ENCODE measurements around the gene ADAMTS15. TPM values are rescaled to one million over a fixed set of nuclear protein-coding genes. Genes with fewer than 3 reads are reported as not detected.
A peak's percentile ranks its signal among the peaks of the same experiment; 100 is the strongest.

ADAMTS15 gene
- total RNA-seq, 2 experiments from 2014 or later = 0.08 to 0.11 TPM

GRCh38 chr11:130428316-130429119 is 19.9 kb upstream of the ADAMTS15 start, which contains the start of gene ADAMTS8:
Gene ADAMTS8 (minus strand): TSS chr11:130428609. CDS start chr11:130428286, 323 bp downstream.
- peaks cover 51 to 54% of the 10 kb centered on the region in 2 experiments for H3K27me3 ChIP-seq (ENCODE audit: control insufficient read depth in 1 of 2, insufficient read depth in 2 of 2, low read length in 2 of 2)
- H3K36me3 ChIP-seq (ENCODE audit: insufficient read depth, low read length) = no peaks in the 10 kb centered on the region
- peak within 1 kb of the TSS; percentile 30 for H3K4me3 Mint-ChIP-seq
- TF ChIP-seq CTCF (IDR thresholded peaks at IDR 0.05) = no peak
- ATAC-seq (ENCODE audit: poor library complexity) (no peak), DNase-seq (no peak)
- peaks cover 0 to 6% of the 10 kb centered on the region in 2 experiments for H3K9me3 ChIP-seq (ENCODE audit: control insufficient read depth in 1 of 2, insufficient read depth in 1 of 2, low read length in 2 of 2)
- H3K4me1 Mint-ChIP-seq (ENCODE audit: low read depth) = peaks cover 7% of the 10 kb centered on the region
- no peak within 1 kb of the TSS for H3K27ac ChIP-seq (ENCODE audit: low read depth in 1 of 2, low read length in 2 of 2)
- POLR2A ChIA-PET = no interaction called here
- H3K36me3 Mint-ChIP-seq (ENCODE audit: low read depth) = no peaks in the 10 kb centered on the region
- H3K4me1 ChIP-seq (ENCODE audit: insufficient read depth, low read length) = no peaks in the 10 kb centered on the region
- CTCF ChIA-PET = no interaction called here
- peaks cover 63% of the 10 kb centered on the region for H3K27me3 Mint-ChIP-seq
- intact Hi-C loops (cut with DNase I, micrococcal nuclease) = no loop called here
- H3K9me3 Mint-ChIP-seq = no peaks in the 10 kb centered on the region
- H3K27ac Mint-ChIP-seq = no peak within 1 kb of the TSS
- no peak within 1 kb of the TSS for H3K4me3 ChIP-seq (ENCODE audit: low read length)

GRCh38 chr11:130429120-130429681 is 19.2 kb upstream of the ADAMTS15 start:
- POLR2A ChIA-PET = no interaction called here

GRCh38 chr11:130429983-130430382 is 18.5 kb upstream of the ADAMTS15 start:
- peaks cover 0 to 6% of the 10 kb centered on the region in 2 experiments for H3K9me3 ChIP-seq (ENCODE audit: control insufficient read depth in 1 of 2, insufficient read depth in 1 of 2, low read length in 2 of 2)
- no peak overlapping the region for H3K4me3 Mint-ChIP-seq
- H3K27ac Mint-ChIP-seq = no peak overlapping the region
- DNase-seq (no peak), ATAC-seq (ENCODE audit: poor library complexity) (no peak)
- no peaks in the 10 kb centered on the region for H3K36me3 ChIP-seq (ENCODE audit: insufficient read depth, low read length)
- no peaks in the 10 kb centered on the region for H3K36me3 Mint-ChIP-seq (ENCODE audit: low read depth)
- H3K9me3 Mint-ChIP-seq = no peaks in the 10 kb centered on the region
- no peak overlapping the region for H3K4me3 ChIP-seq (ENCODE audit: low read length)
- intact Hi-C loops (cut with DNase I, micrococcal nuclease) = loop anchor here in 1 of 2 experiments (2.0 to 10.0 kb wide), 2 partner anchors 217 to 465 kb away; no protein-coding TSS in a partner anchor
- POLR2A ChIA-PET = no interaction called here
- CTCF ChIA-PET = no interaction called here
- peaks cover 7% of the 10 kb centered on the region for H3K4me1 Mint-ChIP-seq (ENCODE audit: low read depth)
- H3K4me1 ChIP-seq (ENCODE audit: insufficient read depth, low read length) = no peaks in the 10 kb centered on the region
- no peak overlapping the region for H3K27ac ChIP-seq (ENCODE audit: low read depth in 1 of 2, low read length in 2 of 2)
- no peak for TF ChIP-seq CTCF (IDR thresholded peaks at IDR 0.05)
- peaks cover 46 to 48% of the 10 kb centered on the region in 2 experiments for H3K27me3 ChIP-seq (ENCODE audit: control insufficient read depth in 1 of 2, insufficient read depth in 2 of 2, low read length in 2 of 2)
- H3K27me3 Mint-ChIP-seq = peaks cover 53% of the 10 kb centered on the region

More at GRCh38 chr11:130429120-130429681, 19.2 kb upstream of the ADAMTS15 start:
- Histone ChIP-seq H3K4me1 (ENCODE audit: insufficient read depth, low read length) (no peaks in the 10 kb centered on the region), H3K4me3 (ENCODE audit: low read length) (no peak overlapping the region), H3K36me3 (ENCODE audit: insufficient read depth, low read length) (no peaks in the 10 kb centered on the region), H3K27me3 (ENCODE audit: control insufficient read depth in 1 of 2, insufficient read depth in 2 of 2, low read length in 2 of 2) (peaks cover 47 to 49% of the 10 kb centered on the region in 2 experiments), H3K27ac (ENCODE audit: low read depth in 1 of 2, low read length in 2 of 2) (no peak overlapping the region), H3K9me3 (ENCODE audit: control insufficient read depth in 1 of 2, insufficient read depth in 1 of 2, low read length in 2 of 2) (peaks cover 0 to 6% of the 10 kb centered on the region in 2 experiments)
- Mint-ChIP-seq H3K27ac (no peak overlapping the region), H3K27me3 (peaks cover 61% of the 10 kb centered on the region), H3K4me1 (ENCODE audit: low read depth) (peaks cover 7% of the 10 kb centered on the region), H3K4me3 (peak overlapping the region; percentile 30), H3K9me3 (no peaks in the 10 kb centered on the region), H3K36me3 (ENCODE audit: low read depth) (no peaks in the 10 kb centered on the region)
- CTCF ChIA-PET = no interaction called here
- no peak for DNase-seq
- TF ChIP-seq CTCF (IDR thresholded peaks at IDR 0.05) = no peak
- intact Hi-C loops (cut with DNase I, micrococcal nuclease) = no loop called here
- no peak for ATAC-seq (ENCODE audit: poor library complexity)
